SK-N-SH treated with all-trans-retinoic acid at 6 μM for 48 hours (cell line): ENCODE measurements around the gene OAS1.
"Not testable (repeated sequence)": the region's sequence is repeated elsewhere in the genome, so short reads cannot be mapped to it uniquely, and the experiment has no call there.

ENCODE experiments used
- ATAC-seq: fragments of 200-7000 bp; cut with Tn5 transposase; 3 replicates; pipeline ENCODE4 v1.9.1; 2020; ENCODE audit warnings: mild to moderate bottlenecking, moderate library complexity
- ARNTL ChIP-seq: fragments of 450-650 bp; formaldehyde crosslinking; IDR thresholded peaks from 2 replicates; pipeline ENCODE4 v1.5.0; 2020; ENCODE audit warnings: low read depth, mild to moderate bottlenecking, moderate library complexity, borderline replicate concordance
- BACH2 ChIP-seq: fragments of 250-450 bp; sonication (Bioruptor Pico); IDR thresholded peaks from 2 replicates; pipeline ENCODE4 v1.9.0; 2021; ENCODE audit warnings: mild to moderate bottlenecking, borderline replicate concordance
- CSDC2 ChIP-seq: fragments of 250-450 bp; sonication (Bioruptor Pico); IDR thresholded peaks from 2 replicates; pipeline ENCODE4 v1.5.0; 2020; ENCODE audit warnings: mild to moderate bottlenecking, moderate library complexity
- ESRRG ChIP-seq: fragments of 250-450 bp; sonication (Bioruptor Pico); IDR thresholded peaks from 2 replicates; pipeline ENCODE4 v1.6.1; 2021; ENCODE audit warnings: mild to moderate bottlenecking
- GLIS3 ChIP-seq: fragments of 250-450 bp; sonication (Bioruptor Pico); IDR thresholded peaks from 2 replicates; pipeline ENCODE4 v1.5.0; 2020; ENCODE audit warnings: mild to moderate bottlenecking, moderate library complexity
- ISL1 ChIP-seq: fragments of 250-450 bp; sonication (Bioruptor Pico); IDR thresholded peaks from 2 replicates; pipeline ENCODE4 v2.1.2; 2022; ENCODE audit warnings: mild to moderate bottlenecking, moderate library complexity
- OSR1 ChIP-seq: fragments of 250-450 bp; sonication (Bioruptor Pico); IDR thresholded peaks from 2 replicates; pipeline ENCODE4 v1.8.0; 2022; ENCODE audit warnings: moderate library complexity, mild to moderate bottlenecking, inconsistent platforms
- RARB ChIP-seq: fragments of 250-450 bp; sonication (Bioruptor Pico); IDR thresholded peaks from 2 replicates; pipeline ENCODE4 v1.8.0; 2021; ENCODE audit warnings: mild to moderate bottlenecking, moderate library complexity
- SNAI2 ChIP-seq: fragments of 250-450 bp; sonication (Bioruptor Pico); IDR thresholded peaks from 2 replicates; pipeline ENCODE4 v1.5.0; 2020; ENCODE audit warnings: mild to moderate bottlenecking, moderate library complexity
- TCF4 ChIP-seq: fragments of 250-450 bp; sonication (Bioruptor Pico); IDR thresholded peaks from 2 replicates; pipeline ENCODE4 v1.8.0; 2021; ENCODE audit warnings: mild to moderate bottlenecking, moderate library complexity, borderline replicate concordance
- TOX ChIP-seq: fragments of 250-450 bp; sonication (Bioruptor Pico); IDR thresholded peaks from 2 replicates; pipeline ENCODE4 v1.8.0; 2021; ENCODE audit warnings: mild to moderate bottlenecking, moderate library complexity, borderline replicate concordance
- ZC3H10 ChIP-seq: fragments of 250-450 bp; sonication (Bioruptor Pico); IDR thresholded peaks from 2 replicates; pipeline ENCODE4 v1.5.1; 2021; ENCODE audit warnings: mild to moderate bottlenecking, moderate library complexity
- ZFP30 ChIP-seq: fragments of 450-650 bp; formaldehyde crosslinking; IDR thresholded peaks from 2 replicates; pipeline ENCODE4 v1.5.0; 2022; ENCODE audit warnings: mild to moderate bottlenecking, moderate library complexity
- ZNF565 ChIP-seq: fragments of 450-650 bp; formaldehyde crosslinking; conservative IDR thresholded peaks from 2 replicates; pipeline ENCODE4 v1.5.0; 2020; ENCODE audit warnings: low read depth, mild to moderate bottlenecking, moderate library complexity
- ZNF70 ChIP-seq: fragments of 450-650 bp; formaldehyde crosslinking; IDR thresholded peaks from 2 replicates; pipeline ENCODE4 v1.5.0; 2020; ENCODE audit warnings: mild to moderate bottlenecking, moderate library complexity
- ZNF8 ChIP-seq: fragments of 450-650 bp; formaldehyde crosslinking; IDR thresholded peaks from 2 replicates; pipeline ENCODE4 v1.5.0; 2020; ENCODE audit warnings: mild to moderate bottlenecking, moderate library complexity
- TF ChIP-seq, protein P1 (sequence below): fragments of 250-450 bp; sonication (Bioruptor Pico); IDR thresholded peaks from 2 replicates; pipeline ENCODE4 v1.8.0; 2021; ENCODE audit warnings: low read depth, mild to moderate bottlenecking, moderate library complexity, borderline replicate concordance
- TF ChIP-seq, protein P2 (sequence below): fragments of 250-450 bp; sonication (Bioruptor Pico); IDR thresholded peaks from 2 replicates; pipeline ENCODE4 v1.5.1; 2020; ENCODE audit warnings: low read depth, mild to moderate bottlenecking, moderate library complexity
- TF ChIP-seq, protein P3 (sequence below): fragments of 250-450 bp; sonication (Bioruptor Pico); IDR thresholded peaks from 2 replicates; pipeline ENCODE4 v1.8.0; 2020; ENCODE audit warnings: mild to moderate bottlenecking, moderate library complexity, borderline replicate concordance
- TF ChIP-seq, protein P4 (sequence below): fragments of 250-450 bp; sonication (Bioruptor Pico); IDR thresholded peaks from 2 replicates; pipeline ENCODE4 v1.5.0; 2020; ENCODE audit warnings: mild to moderate bottlenecking, moderate library complexity

Gene OAS1

DNA sequence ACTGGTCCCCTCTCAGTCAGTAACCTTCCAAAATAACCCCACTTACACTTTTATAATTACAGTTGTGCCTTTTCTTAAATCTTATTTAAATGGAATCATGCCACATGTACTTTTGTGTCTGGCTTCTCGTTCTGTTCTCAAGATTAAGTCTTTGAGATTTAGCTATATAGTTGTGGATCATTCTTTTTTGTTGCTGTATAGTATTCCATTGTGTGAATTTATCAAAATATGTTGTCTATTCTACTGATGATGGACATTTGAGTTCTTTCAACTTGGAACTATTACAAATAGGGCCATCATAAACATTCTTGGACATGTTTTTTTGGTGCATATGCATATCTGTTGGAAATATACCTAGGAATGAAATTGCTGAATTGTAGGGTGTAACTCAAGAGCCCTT is 40.6 kb downstream of the OAS1 start:
- TF ChIP-seq CSDC2 (CRISPR knock-in tag) (no peak), RARB (CRISPR knock-in tag) (no peak), TOX (no peak)
- ATAC-seq, result no peak

DNA sequence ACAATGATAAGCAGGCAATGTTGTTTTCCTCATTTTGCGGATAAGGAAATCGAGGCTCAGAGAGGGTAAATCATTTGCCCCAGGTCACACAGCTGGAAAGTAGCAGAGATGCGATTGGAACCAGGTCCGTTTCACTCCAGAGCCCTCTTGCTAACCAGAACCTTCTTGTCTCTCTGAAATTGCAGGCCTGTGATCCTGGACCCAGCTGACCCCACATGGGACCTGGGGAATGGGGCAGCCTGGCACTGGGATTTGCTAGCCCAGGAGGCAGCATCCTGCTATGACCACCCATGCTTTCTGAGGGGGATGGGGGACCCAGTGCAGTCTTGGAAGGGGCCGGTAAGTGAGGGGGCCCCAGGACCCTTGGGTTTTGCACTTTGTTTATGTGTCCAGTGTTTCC is 41.0 kb downstream of the OAS1 start:
- TF ChIP-seq OSR1 (CRISPR knock-in tag), result no peak
- no peak for TF ChIP-seq ZNF8
- TF ChIP-seq RARB (CRISPR knock-in tag), result no peak
- TF ChIP-seq ZFP30 (CRISPR knock-in tag), result no peak
- TF ChIP-seq ZNF565 (CRISPR knock-in tag), result no peak
- no peak for TF ChIP-seq ARNTL
- no peak for TF ChIP-seq GLIS3 (CRISPR knock-in tag)
- TF ChIP-seq, protein P1, sequence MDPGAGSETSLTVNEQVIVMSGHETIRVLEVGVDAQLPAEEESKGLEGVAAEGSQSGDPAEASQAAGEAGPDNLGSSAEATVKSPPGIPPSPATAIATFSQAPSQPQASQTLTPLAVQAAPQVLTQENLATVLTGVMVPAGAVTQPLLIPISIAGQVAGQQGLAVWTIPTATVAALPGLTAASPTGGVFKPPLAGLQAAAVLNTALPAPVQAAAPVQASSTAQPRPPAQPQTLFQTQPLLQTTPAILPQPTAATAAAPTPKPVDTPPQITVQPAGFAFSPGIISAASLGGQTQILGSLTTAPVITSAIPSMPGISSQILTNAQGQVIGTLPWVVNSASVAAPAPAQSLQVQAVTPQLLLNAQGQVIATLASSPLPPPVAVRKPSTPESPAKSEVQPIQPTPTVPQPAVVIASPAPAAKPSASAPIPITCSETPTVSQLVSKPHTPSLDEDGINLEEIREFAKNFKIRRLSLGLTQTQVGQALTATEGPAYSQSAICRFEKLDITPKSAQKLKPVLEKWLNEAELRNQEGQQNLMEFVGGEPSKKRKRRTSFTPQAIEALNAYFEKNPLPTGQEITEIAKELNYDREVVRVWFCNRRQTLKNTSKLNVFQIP, result no peak
- TF ChIP-seq TOX, result no peak
- TF ChIP-seq ESRRG (CRISPR knock-in tag), result no peak
- TF ChIP-seq ZC3H10 (CRISPR knock-in tag), result no peak
- no peak for ATAC-seq

DNA sequence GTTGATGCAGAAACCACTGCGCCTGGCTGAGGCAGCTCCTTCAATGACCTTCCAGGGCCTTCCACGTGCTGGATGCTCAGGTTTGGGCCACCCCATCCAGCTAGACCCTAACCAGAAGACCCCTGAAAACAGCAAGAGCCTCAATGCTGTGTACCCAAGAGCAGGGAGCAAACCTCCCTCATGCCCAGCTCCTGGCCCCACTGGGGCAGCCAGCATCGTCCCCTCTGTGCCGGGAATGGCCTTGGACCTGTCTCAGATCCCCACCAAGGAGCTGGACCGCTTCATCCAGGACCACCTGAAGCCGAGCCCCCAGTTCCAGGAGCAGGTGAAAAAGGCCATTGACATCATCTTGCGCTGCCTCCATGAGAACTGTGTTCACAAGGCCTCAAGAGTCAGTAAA is 42.0 kb downstream of the OAS1 start:
- no peak for ATAC-seq
- TF ChIP-seq TCF4 (CRISPR knock-in tag) (no peak), OSR1 (CRISPR knock-in tag) (no peak), ZC3H10 (CRISPR knock-in tag) (no peak), ZNF8 (no peak), CSDC2 (CRISPR knock-in tag) (no peak), TOX (no peak), ZNF565 (CRISPR knock-in tag) (no peak), GLIS3 (CRISPR knock-in tag) (no peak)
- TF ChIP-seq, protein P2, sequence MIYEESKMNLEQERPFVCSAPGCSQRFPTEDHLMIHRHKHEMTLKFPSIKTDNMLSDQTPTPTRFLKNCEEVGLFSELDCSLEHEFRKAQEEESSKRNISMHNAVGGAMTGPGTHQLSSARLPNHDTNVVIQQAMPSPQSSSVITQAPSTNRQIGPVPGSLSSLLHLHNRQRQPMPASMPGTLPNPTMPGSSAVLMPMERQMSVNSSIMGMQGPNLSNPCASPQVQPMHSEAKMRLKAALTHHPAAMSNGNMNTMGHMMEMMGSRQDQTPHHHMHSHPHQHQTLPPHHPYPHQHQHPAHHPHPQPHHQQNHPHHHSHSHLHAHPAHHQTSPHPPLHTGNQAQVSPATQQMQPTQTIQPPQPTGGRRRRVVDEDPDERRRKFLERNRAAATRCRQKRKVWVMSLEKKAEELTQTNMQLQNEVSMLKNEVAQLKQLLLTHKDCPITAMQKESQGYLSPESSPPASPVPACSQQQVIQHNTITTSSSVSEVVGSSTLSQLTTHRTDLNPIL (CRISPR knock-in tag), result no peak
- TF ChIP-seq, protein P3, sequence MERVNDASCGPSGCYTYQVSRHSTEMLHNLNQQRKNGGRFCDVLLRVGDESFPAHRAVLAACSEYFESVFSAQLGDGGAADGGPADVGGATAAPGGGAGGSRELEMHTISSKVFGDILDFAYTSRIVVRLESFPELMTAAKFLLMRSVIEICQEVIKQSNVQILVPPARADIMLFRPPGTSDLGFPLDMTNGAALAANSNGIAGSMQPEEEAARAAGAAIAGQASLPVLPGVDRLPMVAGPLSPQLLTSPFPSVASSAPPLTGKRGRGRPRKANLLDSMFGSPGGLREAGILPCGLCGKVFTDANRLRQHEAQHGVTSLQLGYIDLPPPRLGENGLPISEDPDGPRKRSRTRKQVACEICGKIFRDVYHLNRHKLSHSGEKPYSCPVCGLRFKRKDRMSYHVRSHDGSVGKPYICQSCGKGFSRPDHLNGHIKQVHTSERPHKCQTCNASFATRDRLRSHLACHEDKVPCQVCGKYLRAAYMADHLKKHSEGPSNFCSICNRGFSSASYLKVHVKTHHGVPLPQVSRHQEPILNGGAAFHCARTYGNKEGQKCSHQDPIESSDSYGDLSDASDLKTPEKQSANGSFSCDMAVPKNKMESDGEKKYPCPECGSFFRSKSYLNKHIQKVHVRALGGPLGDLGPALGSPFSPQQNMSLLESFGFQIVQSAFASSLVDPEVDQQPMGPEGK, result no peak
- TF ChIP-seq, protein P4, sequence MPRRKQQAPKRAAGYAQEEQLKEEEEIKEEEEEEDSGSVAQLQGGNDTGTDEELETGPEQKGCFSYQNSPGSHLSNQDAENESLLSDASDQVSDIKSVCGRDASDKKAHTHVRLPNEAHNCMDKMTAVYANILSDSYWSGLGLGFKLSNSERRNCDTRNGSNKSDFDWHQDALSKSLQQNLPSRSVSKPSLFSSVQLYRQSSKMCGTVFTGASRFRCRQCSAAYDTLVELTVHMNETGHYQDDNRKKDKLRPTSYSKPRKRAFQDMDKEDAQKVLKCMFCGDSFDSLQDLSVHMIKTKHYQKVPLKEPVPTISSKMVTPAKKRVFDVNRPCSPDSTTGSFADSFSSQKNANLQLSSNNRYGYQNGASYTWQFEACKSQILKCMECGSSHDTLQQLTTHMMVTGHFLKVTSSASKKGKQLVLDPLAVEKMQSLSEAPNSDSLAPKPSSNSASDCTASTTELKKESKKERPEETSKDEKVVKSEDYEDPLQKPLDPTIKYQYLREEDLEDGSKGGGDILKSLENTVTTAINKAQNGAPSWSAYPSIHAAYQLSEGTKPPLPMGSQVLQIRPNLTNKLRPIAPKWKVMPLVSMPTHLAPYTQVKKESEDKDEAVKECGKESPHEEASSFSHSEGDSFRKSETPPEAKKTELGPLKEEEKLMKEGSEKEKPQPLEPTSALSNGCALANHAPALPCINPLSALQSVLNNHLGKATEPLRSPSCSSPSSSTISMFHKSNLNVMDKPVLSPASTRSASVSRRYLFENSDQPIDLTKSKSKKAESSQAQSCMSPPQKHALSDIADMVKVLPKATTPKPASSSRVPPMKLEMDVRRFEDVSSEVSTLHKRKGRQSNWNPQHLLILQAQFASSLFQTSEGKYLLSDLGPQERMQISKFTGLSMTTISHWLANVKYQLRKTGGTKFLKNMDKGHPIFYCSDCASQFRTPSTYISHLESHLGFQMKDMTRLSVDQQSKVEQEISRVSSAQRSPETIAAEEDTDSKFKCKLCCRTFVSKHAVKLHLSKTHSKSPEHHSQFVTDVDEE, result no peak
- TF ChIP-seq, protein P1, result no peak

DNA sequence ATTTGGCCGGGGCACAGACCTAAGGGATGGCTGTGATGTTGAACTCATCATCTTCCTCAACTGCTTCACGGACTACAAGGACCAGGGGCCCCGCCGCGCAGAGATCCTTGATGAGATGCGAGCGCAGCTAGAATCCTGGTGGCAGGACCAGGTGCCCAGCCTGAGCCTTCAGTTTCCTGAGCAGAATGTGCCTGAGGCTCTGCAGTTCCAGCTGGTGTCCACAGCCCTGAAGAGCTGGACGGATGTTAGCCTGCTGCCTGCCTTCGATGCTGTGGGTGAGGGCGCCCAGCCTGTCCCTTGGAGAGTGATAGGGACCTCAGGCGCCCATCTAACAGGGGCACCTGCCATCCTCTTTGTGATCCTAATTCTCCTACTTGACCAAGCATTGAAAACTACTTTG is 43.9 kb downstream of the OAS1 start:
- TF ChIP-seq TCF4 (CRISPR knock-in tag) (no peak), SNAI2 (no peak), ARNTL (no peak), ISL1 (CRISPR knock-in tag) (no peak), ZNF70 (no peak), ZFP30 (CRISPR knock-in tag) (no peak), BACH2 (CRISPR knock-in tag) (no peak)
- no peak; the same call in 2 of the 3 replicates for ATAC-seq

DNA sequence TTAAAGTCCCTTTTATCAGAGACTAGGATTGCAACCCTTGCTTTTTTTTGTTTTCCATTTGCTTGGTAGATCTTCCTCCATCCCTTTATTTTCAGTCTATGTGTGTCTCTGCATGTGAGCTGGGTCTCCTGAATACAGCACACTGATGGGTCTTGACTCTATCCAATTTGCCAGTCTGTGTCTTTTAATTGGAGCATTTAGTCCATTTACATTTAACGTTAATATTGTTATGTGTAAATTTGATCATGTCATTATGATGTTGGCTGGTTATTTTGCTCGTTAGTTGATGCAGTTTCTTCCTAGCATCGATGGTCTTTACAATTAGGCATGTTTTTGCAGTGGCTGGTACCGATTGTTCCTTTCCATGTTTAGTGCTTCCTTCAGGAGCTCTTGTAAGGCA is 50.4 kb downstream of the OAS1 start:
- not testable (repeated sequence) for ATAC-seq
